Measurements from ENCODE around the gene ATOH8.

The ATOH8 gene

GRCh38 chr2:85786444-85786843, 32.7 kb downstream of the ATOH8 start:
- DNase-seq (ENCODE audit: low read depth in 3 of 3) = no peak

- DNase-seq (ENCODE audit: low read depth in 3 of 3) = no peak
These were observed 33.1 kb downstream of the ATOH8 start for GRCh38 chr2:85786865-85787264.

- DNase-seq (ENCODE audit: low read depth in 3 of 3) = no peak
These were observed 33.6 kb downstream of the ATOH8 start for GRCh38 chr2:85787282-85787980.

- DNase-seq (ENCODE audit: low read depth in 3 of 3) = no peak
These were observed 34.2 kb downstream of the ATOH8 start for GRCh38 chr2:85787981-85788340.

- DNase-seq (ENCODE audit: low read depth in 3 of 3) = no peak
These were observed 34.8 kb downstream of the ATOH8 start for GRCh38 chr2:85788603-85789002.

- no peak for DNase-seq (ENCODE audit: low read depth in 3 of 3)
These were observed 35.5 kb downstream of the ATOH8 start for GRCh38 chr2:85789271-85789670.

GRCh38 chr2:85790032-85790431, 36.2 kb downstream of the ATOH8 start:
- DNase-seq (ENCODE audit: low read depth in 3 of 3) = no peak

- no peak for DNase-seq (ENCODE audit: low read depth in 3 of 3)
These were observed 36.9 kb downstream of the ATOH8 start for GRCh38 chr2:85790499-85791188.

- DNase-seq (ENCODE audit: low read depth in 3 of 3) = no peak
These were observed 38.1 kb downstream of the ATOH8 start for GRCh38 chr2:85791704-85792565.

GRCh38 chr2:85792783-85793441, 39.1 kb downstream of the ATOH8 start:
- no peak for DNase-seq (ENCODE audit: low read depth in 3 of 3)

GRCh38 chr2:85793584-85793983, 39.8 kb downstream of the ATOH8 start:
- no peak for DNase-seq (ENCODE audit: low read depth in 3 of 3)

- no peak for DNase-seq (ENCODE audit: low read depth in 3 of 3)
These were observed 40.2 kb downstream of the ATOH8 start for GRCh38 chr2:85794038-85794441.

GRCh38 chr2:85794491-85795121, 40.8 kb downstream of the ATOH8 start:
- DNase-seq (ENCODE audit: low read depth in 3 of 3) = no peak

- DNase-seq (ENCODE audit: low read depth in 3 of 3) = no peak
These were observed 41.7 kb downstream of the ATOH8 start for GRCh38 chr2:85795331-85796045.

- DNase-seq (ENCODE audit: low read depth in 3 of 3) = no peak
These were observed 42.2 kb downstream of the ATOH8 start for GRCh38 chr2:85796046-85796340.

GRCh38 chr2:85796341-85797262, 42.8 kb downstream of the ATOH8 start:
- no peak for DNase-seq (ENCODE audit: low read depth in 3 of 3)

- no peak for DNase-seq (ENCODE audit: low read depth in 3 of 3)
These were observed 43.5 kb downstream of the ATOH8 start for GRCh38 chr2:85797263-85797660.

GRCh38 chr2:85797921-85798320, 44.1 kb downstream of the ATOH8 start:
- no peak for DNase-seq (ENCODE audit: low read depth in 3 of 3)

- no peak for DNase-seq (ENCODE audit: low read depth in 3 of 3)
These were observed 45.6 kb downstream of the ATOH8 start for GRCh38 chr2:85799215-85799956.
